HG03442 (cell line): ENCODE measurements around the gene RFX8.
"Not testable (repeated sequence)": the region's sequence is repeated elsewhere in the genome, so short reads cannot be mapped to it uniquely, and the experiment has no call there.

ENCODE experiments used
- ATAC-seq: cut with Tn5 transposase; IDR thresholded peaks from one replicate; pipeline ENCODE4 v1.9.1; 2021; ENCODE audit warnings: mild to moderate bottlenecking, moderate library complexity; ENCODE audit not compliant: unreplicated experiment

RFX8 gene

DNA sequence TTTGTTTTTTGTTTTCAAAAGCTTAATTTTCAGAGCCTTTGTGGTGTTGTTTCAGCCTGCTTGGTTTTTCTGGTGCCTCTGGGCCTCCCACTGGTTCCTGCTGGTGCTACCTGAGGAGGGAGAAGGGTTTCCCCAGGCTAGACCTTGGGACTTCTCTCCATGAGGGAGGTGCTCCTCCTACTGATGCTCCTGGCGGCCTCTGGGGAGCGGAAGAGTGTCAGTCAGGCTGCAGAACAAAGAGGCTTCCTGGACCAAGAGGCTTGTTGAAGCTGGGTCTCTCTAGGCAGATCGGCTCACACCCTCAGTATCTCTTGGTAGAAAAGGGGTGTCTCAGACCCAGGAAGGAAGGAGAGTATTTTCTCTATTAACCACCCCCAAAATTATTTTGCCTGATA lies 32.2 kb downstream of the RFX8 start:
- ATAC-seq = no peak

DNA sequence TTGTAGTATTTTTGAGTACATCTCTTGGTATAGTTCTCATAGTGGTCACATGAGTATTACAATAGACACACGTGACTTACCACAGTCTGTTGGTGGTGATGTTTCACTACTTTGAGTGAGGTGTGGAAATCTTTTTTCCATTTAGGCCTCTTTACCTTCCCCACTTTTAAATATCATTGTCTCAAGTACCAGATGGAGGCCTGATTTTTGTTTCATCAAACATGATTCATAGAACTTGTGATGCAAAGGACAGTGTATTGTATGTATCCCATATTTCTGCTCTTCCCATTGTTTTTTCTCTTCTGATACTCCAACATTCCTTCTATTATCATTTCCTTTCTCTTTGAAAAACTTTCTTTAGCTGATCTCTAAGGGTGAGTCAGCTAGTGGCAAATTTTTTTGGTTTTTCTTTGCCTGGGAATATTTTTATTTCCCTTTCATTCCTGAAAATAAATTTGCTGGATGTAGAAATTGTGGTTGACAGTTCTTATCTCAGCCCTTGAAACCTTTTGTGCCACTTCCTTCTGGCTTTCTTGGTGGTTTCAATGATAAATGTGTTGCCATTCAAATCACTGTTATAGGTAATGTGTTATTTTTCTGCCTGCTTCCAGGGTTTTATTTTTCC lies 32.8 kb downstream of the RFX8 start:
- no peak for ATAC-seq

DNA sequence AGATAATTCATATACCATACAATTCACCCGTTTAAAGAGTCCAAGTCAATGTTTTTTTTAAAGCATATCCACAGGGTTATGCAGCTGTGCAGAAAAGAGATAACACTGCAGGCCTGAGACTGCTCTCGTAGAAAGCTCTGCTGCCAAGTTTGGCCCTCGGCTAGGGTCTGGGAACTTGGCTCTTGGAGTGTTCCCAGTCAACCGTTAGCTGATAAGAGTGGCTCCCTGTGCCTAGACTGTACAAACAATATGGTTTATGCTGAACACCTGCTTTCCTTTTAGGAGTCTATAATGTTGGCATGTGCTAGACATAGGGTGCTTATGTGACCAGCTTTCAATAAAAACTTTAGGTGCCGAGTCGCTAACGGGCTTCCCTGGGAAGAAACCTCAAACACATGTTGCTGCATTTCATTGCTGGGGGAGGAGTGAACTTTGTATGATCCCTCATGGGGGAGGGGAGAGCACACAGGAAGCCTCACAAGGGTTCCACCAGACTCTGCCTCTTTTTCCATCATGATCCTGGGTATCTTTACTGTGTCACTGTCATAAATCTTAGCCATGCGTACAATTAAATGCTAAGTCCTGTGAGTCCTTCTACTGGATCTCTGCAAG lies 34.7 kb downstream of the RFX8 start:
- no peak for ATAC-seq

DNA sequence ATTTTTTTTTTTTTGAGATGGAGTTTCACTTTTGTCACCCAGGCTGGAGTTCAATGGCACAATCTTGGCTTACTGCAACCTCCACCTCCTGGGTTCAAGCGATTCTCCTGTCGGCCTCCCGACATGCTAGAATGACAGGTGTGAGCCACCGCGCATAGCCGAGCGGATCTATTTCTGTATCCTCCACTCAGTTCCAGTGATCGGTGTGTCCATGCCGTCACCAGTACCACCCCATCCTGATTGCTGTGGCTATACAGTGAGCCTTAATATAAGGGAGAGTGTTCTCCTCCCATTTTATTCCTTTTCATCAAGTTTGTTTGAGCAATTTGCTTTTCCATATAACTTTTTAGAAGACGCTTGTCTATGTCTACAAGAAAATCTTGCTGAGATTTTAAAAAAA lies 35.2 kb downstream of the RFX8 start:
- no peak for ATAC-seq

DNA sequence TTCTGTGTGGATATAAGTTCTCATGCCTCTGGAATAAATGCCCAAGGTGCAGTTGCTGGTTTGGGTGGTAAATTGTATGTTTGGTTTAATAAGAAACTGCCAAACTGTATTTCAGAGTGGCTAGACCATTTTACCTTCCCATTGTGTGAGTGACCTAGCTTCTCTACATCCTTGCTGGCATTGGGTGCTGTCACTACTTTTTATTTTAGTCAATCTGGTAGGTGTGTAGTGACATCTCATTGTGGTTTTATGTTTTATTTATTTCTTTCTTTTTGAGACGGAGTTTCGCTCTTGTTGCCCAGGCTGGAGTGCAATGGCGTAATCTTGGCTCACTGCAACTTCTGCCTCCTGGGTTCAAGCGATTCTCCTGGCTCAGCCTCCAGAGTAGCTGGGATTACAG lies 36.4 kb downstream of the RFX8 start:
- not testable (repeated sequence) for ATAC-seq

DNA sequence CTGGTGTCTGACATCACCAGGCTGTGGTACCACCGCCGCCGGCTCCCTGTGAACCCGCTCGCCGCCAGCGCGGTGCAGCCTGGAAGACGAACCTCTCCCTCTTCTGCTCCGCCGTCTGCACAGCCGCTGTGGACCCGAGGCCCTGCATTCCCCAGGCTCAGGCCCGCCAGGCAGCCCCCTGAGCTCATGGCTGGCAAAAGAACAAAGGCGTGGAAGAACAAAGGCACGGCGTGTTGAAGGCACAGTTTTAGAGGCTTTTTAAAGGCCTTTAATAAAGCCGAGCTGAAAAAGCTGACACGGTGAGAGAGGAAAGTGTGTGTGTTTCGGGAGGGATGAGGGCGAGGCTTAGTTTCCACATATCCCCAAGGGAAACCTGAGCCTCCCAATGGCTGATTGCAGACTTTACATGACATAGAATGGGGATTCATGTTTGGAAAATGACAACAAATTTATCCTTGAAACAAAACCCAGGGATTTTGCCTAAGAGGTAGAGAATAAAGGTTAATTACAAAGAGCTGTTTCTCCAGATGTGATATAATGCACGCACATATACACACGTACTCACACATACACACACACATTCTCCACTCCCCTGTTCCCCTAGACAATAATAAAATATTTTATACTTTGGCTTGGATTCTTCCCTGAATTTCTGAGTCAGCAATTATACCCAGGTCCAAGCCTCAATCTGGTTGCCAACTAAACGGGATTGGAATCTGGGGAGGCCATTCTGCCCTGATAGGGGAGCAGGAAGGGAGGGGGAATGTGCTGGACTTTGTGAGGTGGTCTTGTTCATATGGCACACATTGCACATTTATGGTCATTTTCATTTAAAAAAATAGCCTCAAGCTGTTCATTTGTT lies 39.7 kb downstream of the RFX8 start:
- no peak for ATAC-seq

DNA sequence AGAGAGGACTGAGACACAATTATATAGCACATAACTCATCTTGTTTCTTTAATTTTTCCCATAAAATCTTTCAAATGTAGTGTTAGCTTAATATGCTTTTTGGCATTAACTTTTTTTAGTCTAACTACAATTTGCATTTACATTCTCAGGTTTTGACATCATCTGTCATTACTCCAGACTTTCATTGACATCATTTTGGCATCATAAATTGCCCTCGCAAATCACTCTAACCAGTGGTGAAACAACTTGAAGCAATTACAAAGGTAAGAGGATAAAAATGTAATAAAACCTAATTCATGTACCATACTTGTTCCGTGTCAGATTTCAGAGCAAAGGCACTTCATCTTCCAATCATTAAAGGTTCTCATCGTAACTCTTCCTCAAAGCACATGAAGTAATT lies 41.4 kb downstream of the RFX8 start:
- no peak for ATAC-seq

DNA sequence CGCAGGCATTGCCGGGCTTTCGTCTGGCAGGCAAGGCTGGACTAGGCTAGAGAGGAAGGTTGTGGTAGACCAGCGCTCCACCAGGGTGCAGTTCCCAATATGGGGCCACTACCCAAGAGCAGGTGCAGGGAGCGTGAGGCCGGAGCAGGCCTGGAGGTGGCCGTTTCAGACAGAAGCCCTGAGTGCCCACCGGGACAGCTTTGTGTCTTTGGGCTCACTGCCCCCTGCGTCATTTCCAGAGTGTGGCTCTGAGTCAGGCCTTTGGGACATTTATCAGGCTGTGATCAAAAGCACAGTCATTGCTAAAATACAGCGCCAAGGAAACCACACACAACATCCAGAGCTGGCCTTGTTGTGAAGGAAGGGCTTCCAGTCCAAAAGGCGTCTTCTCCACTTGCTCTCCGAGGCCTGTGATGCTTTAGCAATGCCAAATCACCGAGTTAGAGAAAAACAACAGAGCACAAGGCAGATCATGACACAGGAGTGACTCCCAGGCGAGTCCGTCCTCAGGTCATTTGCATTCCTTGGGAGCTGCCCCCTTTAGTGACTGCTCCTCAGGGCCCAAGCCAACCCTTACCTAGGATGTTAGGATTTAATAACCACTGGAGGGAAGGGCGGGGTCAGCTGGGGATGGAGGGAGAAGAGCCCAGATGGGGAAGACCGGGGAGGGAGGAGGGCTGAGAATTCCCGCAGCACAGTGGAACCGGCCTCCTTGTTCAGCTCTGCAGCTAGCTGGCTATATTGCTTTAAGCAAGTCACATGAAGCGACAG lies 42.3 kb downstream of the RFX8 start:
- ATAC-seq = no peak

DNA sequence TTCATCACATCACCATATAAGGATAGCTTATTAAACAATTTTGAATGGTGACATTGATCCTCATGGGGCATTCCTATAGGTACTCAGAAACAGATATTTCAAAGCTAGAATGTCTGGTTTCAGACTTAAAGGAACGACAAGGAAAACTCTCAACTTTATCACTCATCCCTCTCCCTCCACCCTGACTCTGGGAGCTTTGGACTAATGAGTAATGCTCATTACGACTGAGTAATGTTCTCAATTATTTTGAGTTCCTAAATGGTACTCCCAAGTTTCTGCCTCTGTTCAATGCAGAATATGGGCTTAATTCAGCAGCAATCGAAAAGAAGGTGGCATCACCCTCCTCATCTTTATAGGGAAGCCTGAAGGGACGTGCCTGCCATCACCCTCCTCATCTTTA lies 43.4 kb downstream of the RFX8 start:
- ATAC-seq = no peak

DNA sequence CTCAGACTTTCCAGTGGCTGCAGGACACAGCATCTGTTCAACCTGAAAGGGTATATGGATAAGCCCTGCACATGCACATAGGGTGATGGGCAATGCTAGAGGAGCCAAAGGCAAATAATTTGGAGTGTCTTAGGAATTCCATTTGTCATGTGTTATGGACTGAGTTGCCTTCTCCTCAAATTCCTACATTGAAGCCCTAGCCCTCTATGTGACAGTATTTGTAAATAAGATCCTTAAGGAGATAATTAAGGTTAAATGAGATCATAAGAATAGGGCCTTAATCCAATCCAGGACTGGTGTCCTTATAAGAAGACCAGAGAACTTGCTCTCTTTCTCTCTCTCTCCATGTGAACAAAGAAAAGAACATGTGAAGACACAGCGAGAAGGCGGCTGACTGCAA lies 44.8 kb downstream of the RFX8 start:
- no peak for ATAC-seq

DNA sequence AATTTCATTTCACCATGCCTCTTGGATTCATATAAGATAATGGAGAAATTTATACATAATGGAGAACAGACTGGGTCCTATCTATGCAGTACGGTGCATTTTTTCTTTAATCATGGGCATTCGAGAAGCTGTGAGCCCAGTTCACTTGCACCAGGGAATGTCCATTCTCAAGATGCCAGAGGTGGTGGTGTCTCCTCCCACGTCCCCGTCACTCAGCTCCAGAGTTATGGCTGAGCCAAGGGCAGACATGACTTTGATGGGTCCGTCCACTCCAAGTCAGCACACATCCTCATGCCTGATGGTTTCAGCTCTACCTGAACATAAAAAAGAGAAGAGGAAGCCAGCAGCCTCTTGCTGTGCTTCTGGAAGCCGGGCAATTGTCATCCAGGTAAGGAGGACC lies 45.5 kb downstream of the RFX8 start:
- ATAC-seq = no peak

DNA sequence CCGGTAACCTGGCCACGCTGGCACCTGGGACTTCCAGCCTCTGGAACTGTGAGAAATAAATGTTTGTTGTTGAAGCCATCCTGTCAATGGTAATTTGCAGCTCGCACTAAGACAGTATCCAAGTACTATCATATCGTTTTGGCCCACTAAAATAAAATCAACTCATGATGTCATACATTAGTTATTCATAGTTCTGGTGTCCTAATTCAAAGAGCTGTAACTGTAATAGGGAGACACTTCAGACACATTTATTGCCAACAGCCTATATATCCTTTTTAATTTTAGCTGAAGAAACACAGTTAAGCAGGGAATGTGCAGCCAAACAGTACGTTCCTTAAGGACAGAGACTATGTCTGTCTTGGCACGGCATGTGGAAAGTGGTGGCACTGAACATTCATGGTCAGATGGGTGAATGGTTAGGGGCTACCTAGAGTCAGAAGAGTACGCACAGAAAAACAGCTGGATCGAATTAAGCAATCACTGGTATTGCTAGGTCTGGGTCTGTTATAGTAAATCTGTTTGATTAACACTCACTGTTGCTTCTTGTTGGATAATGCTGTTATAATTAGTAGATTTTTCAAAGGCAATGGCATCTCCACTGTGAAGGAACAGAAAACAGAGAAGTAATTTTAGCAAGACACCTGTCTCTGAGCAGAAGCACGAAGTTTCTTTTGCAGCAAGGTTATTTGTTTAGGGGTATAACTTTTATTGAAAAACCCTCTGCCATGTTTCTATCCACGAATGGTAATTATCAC lies 46.3 kb downstream of the RFX8 start:
- ATAC-seq = no peak

DNA sequence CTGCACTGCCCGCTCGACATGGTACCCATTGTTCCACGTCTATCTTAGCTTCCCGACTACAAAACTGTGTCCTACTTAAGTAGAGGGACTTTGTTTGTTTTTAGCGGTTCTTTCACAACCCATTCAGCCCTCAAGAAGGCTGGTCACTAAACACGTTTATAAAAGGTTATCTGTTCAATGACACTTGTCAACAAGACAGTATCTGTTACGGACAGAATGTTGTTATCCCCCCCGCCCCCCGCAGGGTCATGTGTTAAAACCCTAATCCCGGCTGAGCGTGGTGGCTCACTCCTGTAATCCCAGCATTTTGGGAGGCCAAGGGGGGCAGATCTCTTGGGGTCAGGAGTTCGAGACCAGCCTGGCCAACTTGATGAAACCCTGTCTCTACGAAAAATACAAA lies 47.2 kb downstream of the RFX8 start:
- no peak for ATAC-seq

DNA sequence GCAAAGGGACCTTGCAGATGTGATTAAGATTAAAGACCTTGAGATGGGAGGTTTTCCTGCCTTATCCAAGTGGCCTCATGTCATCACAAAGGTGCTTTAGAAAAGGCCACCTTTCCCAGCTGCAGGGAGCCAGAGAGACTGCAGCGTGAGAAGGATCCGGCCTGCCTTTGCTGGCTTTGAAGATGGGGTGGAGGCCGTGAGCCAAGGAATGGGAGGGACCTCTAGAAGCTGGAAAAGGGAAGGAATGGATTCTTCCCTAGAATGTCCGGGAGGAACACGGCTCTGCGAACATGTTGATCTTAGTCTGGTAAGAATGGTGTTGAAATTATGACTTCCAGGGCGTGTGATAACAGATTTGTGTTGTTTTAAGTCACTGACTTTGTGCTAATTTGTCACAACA lies 47.7 kb downstream of the RFX8 start:
- ATAC-seq = no peak

DNA sequence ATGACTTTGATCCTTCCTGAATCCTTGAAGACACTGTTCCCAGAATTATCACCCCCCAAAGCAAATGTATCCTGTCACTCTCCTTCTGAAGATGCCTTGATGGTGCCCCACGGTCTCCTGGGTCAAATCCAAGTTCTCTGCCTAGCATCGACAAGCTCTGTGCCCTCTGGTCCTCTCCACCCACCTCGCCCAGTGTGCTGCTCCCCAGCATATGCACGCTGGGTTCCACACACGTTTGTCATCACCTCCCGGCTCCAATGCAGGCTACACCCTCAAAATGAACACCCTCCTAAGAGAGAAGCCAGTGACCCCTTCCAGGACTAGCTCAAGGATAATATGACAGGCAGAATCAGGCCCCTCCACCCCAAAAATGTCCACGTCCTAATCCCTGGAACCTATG lies 48.1 kb downstream of the RFX8 start:
- no peak for ATAC-seq

DNA sequence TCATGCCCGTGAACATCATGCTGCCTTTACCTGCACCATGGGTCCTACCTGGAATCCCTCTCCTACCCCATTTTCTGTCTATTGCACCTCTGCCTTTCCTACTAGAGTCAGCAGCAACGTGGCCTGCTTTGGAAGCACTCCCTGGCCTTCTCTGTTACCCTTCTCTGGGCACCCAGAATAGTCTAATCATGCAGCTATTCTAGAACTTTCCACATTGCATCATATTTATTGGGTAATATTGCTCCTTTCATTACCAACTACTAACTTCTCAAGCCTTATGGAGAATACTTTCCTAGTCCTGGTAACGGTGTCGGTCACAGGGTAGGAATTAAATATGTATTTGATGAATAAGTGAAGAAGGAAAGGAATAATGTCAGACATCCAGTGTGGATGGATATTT lies 54.3 kb downstream of the RFX8 start:
- no peak for ATAC-seq

DNA sequence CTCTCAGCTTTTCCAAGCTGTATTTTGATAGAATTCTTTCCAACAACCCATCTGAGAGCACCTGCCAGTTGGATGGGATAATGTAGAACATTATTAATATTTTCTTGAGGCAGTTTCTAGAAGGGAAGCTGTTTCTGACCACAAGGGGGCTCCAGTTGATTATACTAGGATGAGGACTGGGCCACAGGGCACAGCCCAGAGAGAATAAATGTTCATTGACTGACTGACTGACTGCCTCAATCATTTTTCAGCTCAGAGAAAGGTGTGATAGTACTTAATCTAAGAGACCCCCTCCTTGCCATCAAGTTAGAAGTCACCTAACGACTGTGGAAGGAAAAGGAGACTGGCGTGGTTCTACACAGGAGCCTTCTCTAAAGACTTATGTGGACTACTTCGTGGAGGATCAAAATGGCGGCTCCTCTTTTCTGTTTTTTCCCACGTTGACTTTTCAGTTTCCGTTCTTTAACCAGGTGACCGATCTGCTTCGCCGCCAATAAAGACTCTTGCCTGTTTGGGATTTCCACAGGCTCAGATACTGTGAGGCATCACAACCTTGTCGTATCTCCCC lies 55.7 kb downstream of the RFX8 start:
- no peak for ATAC-seq

DNA sequence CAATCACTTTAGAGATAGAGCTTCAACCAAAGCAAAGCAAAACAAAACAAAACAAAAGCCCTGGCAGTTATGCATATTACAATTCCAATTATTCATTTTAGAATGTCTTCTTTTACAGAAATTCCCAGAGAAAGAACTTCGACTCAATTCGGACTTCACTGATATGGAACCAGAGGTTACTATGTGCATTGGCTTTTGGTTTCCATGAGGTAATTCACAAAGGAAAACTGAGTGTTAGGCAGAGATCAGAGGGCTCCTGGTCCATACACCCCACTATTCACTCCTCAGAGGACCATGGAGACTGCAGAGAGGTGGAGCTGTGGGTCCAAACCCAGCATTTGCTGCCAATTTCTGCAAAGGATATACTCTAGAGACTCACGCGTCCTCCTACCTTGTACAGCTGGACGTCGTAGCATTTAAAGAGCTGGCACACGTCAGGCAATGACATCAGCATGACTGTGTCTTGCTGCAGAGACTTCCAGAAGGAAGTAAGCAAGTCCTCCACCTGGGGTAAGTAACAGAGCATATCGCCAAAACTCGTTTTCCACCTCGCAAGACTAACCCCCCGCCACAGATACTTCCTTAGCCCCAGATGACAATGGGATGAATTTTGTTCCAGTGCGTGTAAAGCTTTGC lies 56.3 kb downstream of the RFX8 start:
- no peak for ATAC-seq

DNA sequence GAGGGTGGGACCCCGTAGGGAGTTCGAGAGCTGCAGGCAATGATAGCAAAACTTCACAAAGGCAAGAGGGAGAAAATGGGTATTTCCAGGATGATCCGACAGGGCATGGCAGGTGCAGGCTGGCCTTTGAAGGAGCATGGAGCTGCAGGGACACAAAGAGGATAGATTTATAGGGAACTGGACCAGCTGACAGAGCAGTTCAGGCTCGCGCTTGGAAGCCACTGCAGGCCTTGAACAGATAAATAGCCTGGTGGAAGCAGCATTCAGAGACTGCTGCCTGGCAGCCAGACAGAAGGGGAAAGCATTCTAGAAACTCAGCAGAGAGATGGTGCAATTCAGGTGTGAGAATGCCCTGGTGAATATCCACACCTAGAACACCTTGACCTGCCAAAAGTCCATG lies 58.3 kb downstream of the RFX8 start:
- no peak for ATAC-seq

DNA sequence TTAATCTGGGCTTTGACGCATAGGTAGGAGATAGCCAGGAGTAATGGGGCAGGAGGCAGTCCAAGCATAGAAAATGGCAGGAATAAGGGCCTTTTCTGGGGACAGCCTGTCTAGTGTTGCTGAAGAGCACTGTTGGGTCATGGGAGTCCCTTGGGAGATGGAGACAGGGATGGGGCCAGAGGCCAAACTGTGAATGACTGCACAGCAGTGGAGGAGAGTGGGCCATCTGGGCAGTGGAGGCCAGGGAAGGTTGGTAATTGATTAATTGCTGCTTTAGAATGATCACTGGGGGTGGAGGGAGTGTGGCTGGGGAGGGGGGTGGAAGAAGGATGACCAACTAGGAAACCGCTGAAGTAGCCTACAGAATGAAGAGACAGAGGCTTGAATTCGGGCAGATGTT lies 59.0 kb downstream of the RFX8 start:
- no peak for ATAC-seq
